GM12878 (cell line): ENCODE results near the gene PARP1. TPM values are rescaled to one million over a fixed set of nuclear protein-coding genes. Genes with fewer than 3 reads are reported as not detected.

Experiments
- ATAC-seq: fragments of 200-7000 bp; cut with Tn5 transposase; 3 replicates; pipeline ENCODE4 v1.9.1; 2020; ENCODE audit warnings: mild to moderate bottlenecking, moderate library complexity
- BruUV-seq: library from RNA; stranded (reverse); fragments of 400-500 nt; replicated peaks from 2 replicates; lab custom pipeline; 2021; lab: Mats Ljungman, UMichigan
- CTCF ChIA-PET: fragments of 300-600 bp; sonication (Branson Sonifier 250); formaldehyde crosslinking; extraction: SDS; loops from one replicate; lab custom pipeline; 2021; ENCODE audit warnings: inconsistent platforms; lab: Yijun Ruan, JAX
- POLR2A ChIA-PET: fragments of 350-600 bp; formaldehyde crosslinking; extraction: SDS; loops from one replicate; lab custom pipeline; 2021; ENCODE audit warnings: inconsistent platforms; lab: Charles Lee
- RAD21 ChIA-PET: fragments of 300-600 bp; sonication (Branson Sonifier 250); formaldehyde crosslinking; loops from one replicate; lab custom pipeline; 2023; ENCODE audit warnings: antibody characterized with exemption; ENCODE audit not compliant: unreplicated experiment; lab: Charles Lee
- SMC1A ChIA-PET: fragments of 300-600 bp; sonication (Branson Sonifier 250); formaldehyde crosslinking; loops from one replicate; lab custom pipeline; 2023; ENCODE audit not compliant: unreplicated experiment, uncharacterized antibody; lab: Charles Lee
- DNase-seq: peaks from one replicate; pipeline ENCODE4 v3.0.0-alpha.2; 2011; ENCODE audit warnings: low read depth, low spot score
- FAIRE-seq: peaks from 3 replicates; lab custom pipeline; 2011; peaks lifted over from hg19 to GRCh38; lab: Jason Lieb, UNC
- H2AFZ ChIP-seq: 2 replicates; pipeline ENCODE4 v1.6.0; 2011; ENCODE audit warnings: low read depth, low read length, control low read depth; ENCODE audit not compliant: control insufficient read depth
- H3K27ac ChIP-seq: 2 replicates; pipeline ENCODE4 v1.5.1; 2011; ENCODE audit warnings: control low read depth; ENCODE audit not compliant: control insufficient read depth, insufficient read depth
- H3K27me3 ChIP-seq, 2 experiments: replicated peaks in 1 of 2; 2 replicates each; pipeline versions ENCODE4 v1.6.0 to v1.6.1; 2011; ENCODE audit warnings: low read length in 1 of 2; ENCODE audit not compliant: control insufficient read depth in 2 of 2, insufficient read depth in 2 of 2
- H3K36me3 ChIP-seq, 2 experiments: 2 replicates each; pipeline ENCODE4 v1.5.1; 2011; ENCODE audit warnings: low read length in 1 of 2; ENCODE audit not compliant: control insufficient read depth in 2 of 2, insufficient read depth in 2 of 2
- H3K4me1 ChIP-seq: 2 replicates; pipeline ENCODE4 v1.6.1; 2011; ENCODE audit warnings: mild to moderate bottlenecking, low read length, moderate library complexity, mixed read lengths; ENCODE audit not compliant: control insufficient read depth, insufficient read depth
- H3K4me2 ChIP-seq: 2 replicates; pipeline ENCODE4 v1.6.0; 2011; ENCODE audit warnings: control low read depth; ENCODE audit not compliant: control insufficient read depth, insufficient read depth
- H3K4me3 ChIP-seq: fragments of 200-600 bp; sonication (generic); 2 replicates; pipeline ENCODE4 v1.5.1; 2016
- H3K79me2 ChIP-seq: 2 replicates; pipeline ENCODE4 v1.6.0; 2011; ENCODE audit warnings: low read length; ENCODE audit not compliant: control insufficient read depth, insufficient read depth
- H3K9ac ChIP-seq: 2 replicates; pipeline ENCODE4 v1.8.0; 2011; ENCODE audit warnings: low read length, control low read depth, mixed read lengths; ENCODE audit not compliant: control insufficient read depth, insufficient read depth
- H3K9me3 ChIP-seq: replicated peaks from 3 replicates; pipeline ENCODE4 v1.5.1; 2011; ENCODE audit warnings: mild to moderate bottlenecking, low read length; ENCODE audit not compliant: control insufficient read depth, insufficient read depth
- H4K20me1 ChIP-seq: 2 replicates; pipeline ENCODE4 v1.6.0; 2011; ENCODE audit not compliant: control insufficient read depth, insufficient read depth
- DPF2 ChIP-seq: fragments of 450-650 bp; IDR thresholded peaks from 2 replicates; pipeline ENCODE4 v1.6.1; 2017; ENCODE audit warnings: mild to moderate bottlenecking
- E2F8 ChIP-seq: fragments of 450-650 bp; IDR thresholded peaks from 2 replicates; pipeline ENCODE4 v1.6.1; 2018; ENCODE audit warnings: mild to moderate bottlenecking, low read depth, moderate library complexity; ENCODE audit not compliant: partially characterized antibody
- ESRRA ChIP-seq: IDR thresholded peaks from 2 replicates; pipeline ENCODE4 v1.6.1; 2012; ENCODE audit warnings: mild to moderate bottlenecking, low read length, improper control_type of control experiment
- HDAC2 ChIP-seq: fragments of 200-600 bp; sonication (generic); IDR thresholded peaks from 2 replicates; pipeline ENCODE4 v1.6.1; 2017
- NFYB ChIP-seq: IDR thresholded peaks from 2 replicates; pipeline ENCODE4 v1.6.1; 2011; ENCODE audit warnings: low read depth, mild to moderate bottlenecking, low read length, improper control_type of control experiment, moderate library complexity; ENCODE audit not compliant: insufficient read depth
- POLR2AphosphoS2 ChIP-seq: IDR thresholded peaks from 2 replicates; pipeline ENCODE4 v1.6.1; 2011; ENCODE audit warnings: low read depth, mild to moderate bottlenecking, low read length, improper control_type of control experiment, moderate library complexity
- SIX5 ChIP-seq: IDR thresholded peaks from 2 replicates; pipeline ENCODE4 v1.6.1; 2011; ENCODE audit warnings: mild to moderate bottlenecking, low read depth, low read length, moderate library complexity; ENCODE audit not compliant: severe bottlenecking
- SP1 ChIP-seq: IDR thresholded peaks from one replicate; pipeline ENCODE4 v1.6.1; 2011; ENCODE audit warnings: low read depth, low read length
- SREBF1 ChIP-seq: IDR thresholded peaks from 2 replicates; pipeline ENCODE4 v1.6.1; 2012; ENCODE audit warnings: mild to moderate bottlenecking, low read length
- SREBF2 ChIP-seq: IDR thresholded peaks from 2 replicates; pipeline ENCODE4 v1.6.1; 2012; ENCODE audit warnings: mild to moderate bottlenecking, low read length
- TBL1XR1 ChIP-seq: IDR thresholded peaks from 2 replicates; pipeline ENCODE4 v1.6.1; 2012; ENCODE audit warnings: low read depth, low read length, improper control_type of control experiment
- YY1 ChIP-seq: IDR thresholded peaks from 2 replicates; pipeline ENCODE4 v1.6.1; 2011; ENCODE audit warnings: low read depth, mild to moderate bottlenecking, low read length
- ZNF207 ChIP-seq: fragments of 450-650 bp; IDR thresholded peaks from 2 replicates; pipeline ENCODE4 v1.6.1; 2014; ENCODE audit warnings: antibody characterized with exemption, mild to moderate bottlenecking, borderline replicate concordance
- ZNF217 ChIP-seq: fragments of 450-650 bp; IDR thresholded peaks from 2 replicates; pipeline ENCODE4 v1.6.1; 2017; ENCODE audit warnings: antibody characterized with exemption, mild to moderate bottlenecking
- ZNF274 ChIP-seq: IDR thresholded peaks from one replicate; pipeline ENCODE4 v1.8.0; 2011; ENCODE audit not compliant: insufficient read length, insufficient read depth
- ZNF592 ChIP-seq: fragments of 450-650 bp; IDR thresholded peaks from 2 replicates; pipeline ENCODE4 v1.6.1; 2017; ENCODE audit warnings: mild to moderate bottlenecking, moderate library complexity
- WGBS: methylation state at CpG from one replicate; pipeline ENCODE4 v1.1.6; 2016; ENCODE audit warnings: low lambda C conversion rate; ENCODE audit not compliant: insufficient replicate concordance, insufficient coverage; ENCODE audit errors: missing lambda C conversion rate; 5-methylcytosine and 5-hydroxymethylcytosine counted together
- in situ Hi-C: fragments of 300-500 bp; cut with MboI; formaldehyde crosslinking; loops from 9 replicates; pipeline ENCODE4 v1.14.3; 2018; ENCODE audit warnings: mixed read lengths
- intact Hi-C: fragments of 100-400 bp; cut with micrococcal nuclease; formaldehyde crosslinking; loops from one replicate; pipeline ENCODE4 v1.14.2; 2022; ENCODE audit not compliant: unreplicated experiment
- polyA plus RNA-seq, 11 experiments: library from polyadenylated mRNA; depleted of rRNA in 4 of 11; unstranded in 6 of 11; stranded (reverse) in 5 of 11; fragments of >200 nt; fragmentation: Nextera tagmentation in 4 of 11; fragmentation: Illumina TruSeq in 1 of 11; extraction: Ambion mirVana in 4 of 11; extraction: Trizol in 1 of 11; gene quantifications; 1 replicate in 1 of 11; 2 replicates in 10 of 11; pipeline versions ENCODE4 v1.2.1 to v1.2.3, GENCODE V29; 2011 to 2016; ENCODE audit warnings: inconsistent platforms in 2 of 11, missing spikeins in 2 of 11, low read depth in 1 of 11
- total RNA-seq, 4 experiments: library from RNA; depleted of rRNA in 3 of 4; stranded (reverse); fragments of >200 nt in 3 of 4; fragmentation: Illumina TruSeq in 1 of 4; extraction: Trizol in 1 of 4; gene quantifications; 2 replicates each; pipeline versions ENCODE4 v1.2.1 to v1.2.3, GENCODE V29; 2013 to 2021

The PARP1 gene
- total and polyA plus RNA-seq, 10 of the 15 experiments (the other 5 are each of a cell fraction or from before 2014, with no cell fraction given), result 113 to 287 (median 265) TPM

- Histone ChIP-seq H3K4me2 (no peak overlapping the region), H4K20me1 (no peaks in the 10 kb centered on the region), H3K27ac (no peak overlapping the region), H3K9ac (no peak overlapping the region), H3K9me3 (no peaks in the 10 kb centered on the region), H3K27me3 (no peaks in the 10 kb centered on the region), H3K36me3 (peaks cover 43 to 69% of the 10 kb centered on the region in 2 experiments), H2AFZ (no peak overlapping the region), H3K4me1 (peaks cover 6% of the 10 kb centered on the region), H3K79me2 (no peaks in the 10 kb centered on the region), H3K4me3 (no peak overlapping the region)
- no peak for FAIRE-seq
- ATAC-seq, result no peak
- TF ChIP-seq SREBF2 (no peak), HDAC2 (no peak), SIX5 (no peak), TBL1XR1 (no peak), ZNF217 (no peak), NFYB (no peak), POLR2AphosphoS2 (no peak), ESRRA (no peak), SP1 (no peak), SREBF1 (no peak), E2F8 (no peak), YY1 (no peak), ZNF592 (no peak), ZNF207 (no peak), ZNF274 (no peak), DPF2 (no peak)
- ChIA-PET SMC1A (interaction anchor here (0.7 kb wide), 1 partner anchor 10 kb away, joined by 3 read pairs; no protein-coding TSS in a partner anchor), POLR2A (interaction anchor here (0.8 kb wide), 1 partner anchor 10 kb away, joined by 3 read pairs; no protein-coding TSS in a partner anchor), RAD21 (no interaction called here), CTCF (interaction anchor here (0.9 kb wide), 1 partner anchor 251 kb away, joined by 4 read pairs; no protein-coding TSS in a partner anchor)
- BruUV-seq, result no TSS peak
- 88% methylated on average over 3 of the region's 3 CpGs for WGBS
- no peak for DNase-seq
- intact Hi-C loops (no loop called here), in situ Hi-C loops (no loop called here)
Measured at GRCh38 chr1:226376300-226376699, 31.6 kb downstream of the PARP1 start.
